ENCODE results near the gene PHF20.
A peak's percentile ranks its signal among the peaks of the same experiment; 100 is the strongest.

Gene PHF20

DNA sequence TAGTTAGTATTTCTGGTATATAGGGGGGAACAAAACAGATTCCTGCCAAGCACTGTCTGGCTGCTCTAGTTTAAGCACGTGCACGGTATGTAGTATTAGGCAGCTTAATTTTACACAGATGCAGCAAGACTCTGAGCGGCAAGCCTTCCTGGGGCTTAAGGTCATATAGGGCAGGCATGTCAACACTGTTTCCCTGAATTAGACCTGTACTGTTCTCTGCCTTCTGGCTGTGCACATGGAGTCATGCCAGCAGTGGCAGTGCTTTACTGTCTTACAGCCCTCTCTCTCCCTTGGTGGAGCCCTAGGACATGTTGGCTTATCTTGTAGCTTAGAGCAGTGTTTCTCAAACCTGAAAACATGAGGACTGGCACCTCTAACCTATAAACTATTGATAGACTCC is 56.6 kb downstream of the PHF20 start:
- no peak overlapping the region for H3K27ac ChIP-seq
- TF ChIP-seq, protein P1, sequence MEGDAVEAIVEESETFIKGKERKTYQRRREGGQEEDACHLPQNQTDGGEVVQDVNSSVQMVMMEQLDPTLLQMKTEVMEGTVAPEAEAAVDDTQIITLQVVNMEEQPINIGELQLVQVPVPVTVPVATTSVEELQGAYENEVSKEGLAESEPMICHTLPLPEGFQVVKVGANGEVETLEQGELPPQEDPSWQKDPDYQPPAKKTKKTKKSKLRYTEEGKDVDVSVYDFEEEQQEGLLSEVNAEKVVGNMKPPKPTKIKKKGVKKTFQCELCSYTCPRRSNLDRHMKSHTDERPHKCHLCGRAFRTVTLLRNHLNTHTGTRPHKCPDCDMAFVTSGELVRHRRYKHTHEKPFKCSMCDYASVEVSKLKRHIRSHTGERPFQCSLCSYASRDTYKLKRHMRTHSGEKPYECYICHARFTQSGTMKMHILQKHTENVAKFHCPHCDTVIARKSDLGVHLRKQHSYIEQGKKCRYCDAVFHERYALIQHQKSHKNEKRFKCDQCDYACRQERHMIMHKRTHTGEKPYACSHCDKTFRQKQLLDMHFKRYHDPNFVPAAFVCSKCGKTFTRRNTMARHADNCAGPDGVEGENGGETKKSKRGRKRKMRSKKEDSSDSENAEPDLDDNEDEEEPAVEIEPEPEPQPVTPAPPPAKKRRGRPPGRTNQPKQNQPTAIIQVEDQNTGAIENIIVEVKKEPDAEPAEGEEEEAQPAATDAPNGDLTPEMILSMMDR (conservative IDR thresholded peaks at IDR 0.05) = no peak

DNA sequence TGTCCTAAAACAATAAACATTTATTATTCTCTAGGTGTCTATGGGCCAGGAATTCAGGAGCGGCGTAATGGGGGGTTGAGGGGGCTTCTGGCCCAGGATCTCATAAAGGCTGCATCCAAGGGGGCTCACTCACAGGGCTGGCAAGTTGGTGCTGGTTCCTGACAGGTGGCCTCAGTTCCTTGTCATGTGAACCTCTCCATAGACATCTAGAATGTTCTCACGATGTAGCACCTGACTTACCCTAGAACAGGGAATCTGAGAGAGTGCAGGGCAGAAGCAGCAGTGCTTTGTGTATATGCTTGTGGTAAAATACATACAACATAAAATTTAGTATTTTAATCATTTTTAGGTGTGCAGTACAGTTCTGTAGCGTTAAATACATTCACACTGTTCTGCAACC is 57.1 kb downstream of the PHF20 start:
- TF ChIP-seq, protein P1 (conservative IDR thresholded peaks at IDR 0.05) = no peak
- no peak overlapping the region for H3K27ac ChIP-seq

GRCh38 chr20:35830264-35830663 is 58.4 kb downstream of the PHF20 start:
- TF ChIP-seq, protein P1 (conservative IDR thresholded peaks at IDR 0.05) = no peak
- H3K27ac ChIP-seq = no peak overlapping the region

GRCh38 chr20:35831029-35831428 is 59.2 kb downstream of the PHF20 start:
- TF ChIP-seq, protein P1 (conservative IDR thresholded peaks at IDR 0.05) = no peak
- H3K27ac ChIP-seq = no peak overlapping the region

DNA sequence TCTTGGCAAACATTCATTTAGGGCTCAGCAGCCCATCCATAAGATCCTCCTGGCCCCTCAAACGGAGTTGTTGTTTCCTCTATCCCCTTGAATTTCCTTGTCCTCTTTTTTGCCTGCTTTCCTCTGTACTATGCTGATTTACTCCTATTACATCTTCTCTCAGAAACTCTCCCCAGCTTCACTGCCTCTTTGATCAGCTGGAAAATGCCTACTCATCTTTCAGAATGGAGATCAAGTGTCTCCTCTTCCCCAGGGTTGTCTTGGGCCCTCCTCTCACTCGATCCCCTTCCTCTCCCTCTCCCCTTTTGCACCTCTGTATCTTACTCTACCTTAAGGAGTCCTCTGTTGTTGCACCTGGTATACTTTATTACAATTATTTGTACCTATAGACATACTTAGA is 60.2 kb downstream of the PHF20 start:
- H3K27ac ChIP-seq = no peak overlapping the region
- TF ChIP-seq, protein P1 (conservative IDR thresholded peaks at IDR 0.05) = no peak

DNA sequence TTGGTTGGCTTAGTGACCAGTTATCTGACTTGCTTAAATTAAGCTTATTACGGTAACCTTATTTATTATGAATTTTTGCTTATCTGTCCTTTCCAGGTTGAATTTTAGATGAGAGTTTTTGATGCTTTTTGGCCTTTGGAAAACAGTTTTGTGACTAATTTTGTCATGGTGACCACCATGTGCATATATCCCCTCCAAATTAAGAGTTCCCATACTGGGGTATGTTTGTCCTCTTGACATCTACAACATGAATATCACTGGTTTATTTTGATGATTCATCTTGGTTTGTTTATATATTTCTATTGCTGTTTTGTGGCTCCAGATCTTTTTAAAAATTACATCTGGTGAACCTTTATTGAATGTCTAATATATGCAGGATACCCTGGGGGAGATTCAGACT is 61.4 kb downstream of the PHF20 start:
- TF ChIP-seq, protein P1 (conservative IDR thresholded peaks at IDR 0.05) = no peak
- H3K27ac ChIP-seq = no peak overlapping the region

GRCh38 chr20:35837577-35838195 is 65.9 kb downstream of the PHF20 start:
- TF ChIP-seq, protein P1 (conservative IDR thresholded peaks at IDR 0.05) = no peak
- H3K27ac ChIP-seq = peak overlapping the region; percentile 19; the same call in 1 of the 2 replicates
